Ovary (tissue), 9 donors: ENCODE results near the gene LRRD1. TPM values are rescaled to one million over a fixed set of nuclear protein-coding genes. Genes with fewer than 3 reads are reported as not detected.

Experiments
- DNase-seq, 5 donors: peaks; one replicate each; pipeline ENCODE4 v3.0.0-alpha.2; 2019 to 2020
- H3K27ac ChIP-seq, 2 donors: fragments of 200-600 bp; one replicate each; pipeline versions ENCODE4 v1.5.1 to v1.8.0; 2019 to 2022
- H3K27me3 ChIP-seq: fragments of 200-600 bp; one replicate; pipeline ENCODE4 v1.8.0; 2022
- H3K36me3 ChIP-seq: fragments of 200-600 bp; sonication (generic); one replicate; pipeline ENCODE4 v1.5.1; 2019
- H3K4me1 ChIP-seq: one replicate; pipeline ENCODE4 v1.8.1; 2013; ENCODE audit warnings: mild to moderate bottlenecking, moderate library complexity; ENCODE audit not compliant: insufficient read depth
- H3K4me3 ChIP-seq: fragments of 200-600 bp; sonication (generic); one replicate; pipeline ENCODE4 v1.5.1; 2017
- H3K9me3 ChIP-seq, 2 donors: fragments of 200-600 bp in 1 of 2; sonication (generic) in 1 of 2; one replicate each; pipeline versions ENCODE4 v1.5.1 to v1.8.1; 2013 to 2019; ENCODE audit warnings: mild to moderate bottlenecking in 1 of 2, moderate library complexity in 1 of 2
- EP300 ChIP-seq: sonication (generic); formaldehyde crosslinking; IDR thresholded peaks from one replicate; pipeline ENCODE4 v1.6.1; 2017; ENCODE audit warnings: antibody characterized with exemption
- POLR2A ChIP-seq: fragments of 450-650 bp; IDR thresholded peaks from one replicate; pipeline ENCODE4 v1.6.1; 2017; ENCODE audit warnings: antibody characterized with exemption, mild to moderate bottlenecking, moderate library complexity
- WGBS, 3 donors: extraction: QIAGEN DNeasy Blood & Tissue Kit in 1 of 3; methylation state at CpG; one replicate each; pipeline versions ENCODE4 v1.1.5 to v1.1.7; 2013 to 2017; 5-methylcytosine and 5-hydroxymethylcytosine counted together
- intact Hi-C, 4 donors: fragments of 100-400 bp; cut with DNase I; formaldehyde crosslinking; loops; one replicate each; pipeline versions ENCODE4 v1.11.0 to v1.15.1; 2022 to 2023
- polyA plus RNA-seq, 2 donors: library from polyadenylated mRNA; stranded (reverse); fragments of 200-250 nt in 1 of 2; fragments of 350-450 nt in 1 of 2; fragmentation: Illumina TruSeq in 1 of 2; extraction: RNeasy Lipid Tissue Mini Kit (QIAGEN cat#74804) in 1 of 2; gene quantifications; one replicate each; pipeline ENCODE4 v1.2.3, GENCODE V29; 2013 to 2014
- total RNA-seq, 7 donors: library from RNA; depleted of rRNA in 2 of 7; stranded (reverse); fragments of >200 nt in 2 of 7; fragmentation: NEBNext Ultra II Directional in 3 of 7; extraction: Animal tissue kit (Norgen Biotek cat#: 25700) in 3 of 7; gene quantifications; one replicate each; pipeline versions ENCODE4 v1.1.0 to v1.2.4, GENCODE V29; 2016 to 2023
- TF ChIP-seq, protein P1 (sequence below), 3 donors: fragments of 450-650 bp in 2 of 3; fragments of 200-600 bp in 1 of 3; IDR thresholded peaks; one replicate each; pipeline versions ENCODE4 v1.5.1 to v1.8.0; 2016 to 2022; ENCODE audit warnings: antibody characterized with exemption in 3 of 3, mild to moderate bottlenecking in 1 of 3
- donor health status: DM: no; HTN: no; CAD: no; lungs with moderate emphysema.
- donor health status: DM: no; HTN: no; CAD: no.
- donor health status: Bipolar disorder and iron deficiency.
- donor health status: DM: yes; HTN: yes; CAD: no.
- donor health status: DM: no; HTN: no; CAD: no.
- donor health status: DM: yes; HTN: yes; CAD: no.

LRRD1 gene
- total and polyA plus RNA-seq, 9 donors = 0.11 to 0.60 (median 0.32) TPM; not detected in 3

DNA sequence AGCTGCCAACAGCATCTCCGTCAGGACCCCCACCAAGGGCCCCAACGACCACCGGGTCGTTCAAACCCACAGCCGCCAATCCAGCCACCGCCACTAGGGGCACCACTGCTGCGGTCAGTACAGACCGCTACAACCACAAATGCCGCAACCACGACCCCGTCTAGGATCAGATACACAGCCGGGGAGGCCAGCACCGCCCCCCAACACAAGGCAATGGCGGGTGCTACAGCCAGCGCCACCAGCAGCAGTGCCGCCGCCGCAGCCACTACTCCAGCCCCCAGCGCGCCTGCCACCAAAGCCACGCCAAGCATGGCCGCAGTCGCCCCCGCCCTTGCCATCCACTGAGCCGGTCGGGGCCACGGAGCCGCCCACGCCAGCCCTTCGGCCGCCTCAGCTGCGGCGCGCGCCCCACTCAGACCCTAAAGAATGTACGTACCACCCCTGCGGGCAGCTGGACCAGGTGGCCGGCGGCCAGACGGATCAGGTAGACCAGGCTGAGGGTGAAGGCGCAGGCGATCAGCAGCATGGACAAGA, 45.1 kb downstream of the LRRD1 start:
- intact Hi-C loops = no loop called here

DNA sequence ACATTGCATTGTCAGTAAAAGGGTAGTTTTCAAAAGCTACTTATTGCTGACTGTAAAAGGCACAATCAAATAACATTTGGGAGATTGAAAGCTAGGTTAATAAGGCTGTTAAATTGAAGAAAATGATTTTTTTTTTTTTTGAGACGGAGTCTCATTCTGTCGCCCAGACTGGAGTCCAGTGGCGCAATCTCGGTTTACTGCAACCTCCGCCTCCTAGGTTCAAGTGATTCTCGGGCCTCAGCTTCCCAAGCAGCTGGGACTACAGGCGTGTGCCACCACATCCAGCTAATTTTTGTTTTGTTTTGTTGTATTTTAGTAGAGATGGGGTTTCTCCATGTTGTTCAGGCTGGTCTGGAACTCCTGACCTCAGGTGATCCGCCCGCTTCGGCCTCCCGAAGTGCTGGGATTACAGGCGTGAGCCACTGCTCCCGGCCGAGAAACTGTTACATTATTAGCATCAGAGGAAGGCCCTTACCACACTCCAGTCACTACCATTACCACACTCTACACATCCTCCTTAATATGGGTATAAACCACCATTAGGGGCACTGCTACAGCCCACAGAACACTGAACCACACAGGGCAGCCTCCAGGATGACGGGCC, 45.7 kb downstream of the LRRD1 start:
- Histone ChIP-seq H3K4me1 (no peaks in the 10 kb centered on the region), H3K4me3 (peak overlapping the region; percentile 67), H3K27me3 (no peaks in the 10 kb centered on the region), H3K27ac (peak overlapping the region; percentile 93 to 99), H3K36me3 (no peaks in the 10 kb centered on the region), H3K9me3 (no peaks in the 10 kb centered on the region)
- DNase-seq = no peak
- TF ChIP-seq EP300 = no peak
- TF ChIP-seq POLR2A = no peak
- TF ChIP-seq, protein P1, sequence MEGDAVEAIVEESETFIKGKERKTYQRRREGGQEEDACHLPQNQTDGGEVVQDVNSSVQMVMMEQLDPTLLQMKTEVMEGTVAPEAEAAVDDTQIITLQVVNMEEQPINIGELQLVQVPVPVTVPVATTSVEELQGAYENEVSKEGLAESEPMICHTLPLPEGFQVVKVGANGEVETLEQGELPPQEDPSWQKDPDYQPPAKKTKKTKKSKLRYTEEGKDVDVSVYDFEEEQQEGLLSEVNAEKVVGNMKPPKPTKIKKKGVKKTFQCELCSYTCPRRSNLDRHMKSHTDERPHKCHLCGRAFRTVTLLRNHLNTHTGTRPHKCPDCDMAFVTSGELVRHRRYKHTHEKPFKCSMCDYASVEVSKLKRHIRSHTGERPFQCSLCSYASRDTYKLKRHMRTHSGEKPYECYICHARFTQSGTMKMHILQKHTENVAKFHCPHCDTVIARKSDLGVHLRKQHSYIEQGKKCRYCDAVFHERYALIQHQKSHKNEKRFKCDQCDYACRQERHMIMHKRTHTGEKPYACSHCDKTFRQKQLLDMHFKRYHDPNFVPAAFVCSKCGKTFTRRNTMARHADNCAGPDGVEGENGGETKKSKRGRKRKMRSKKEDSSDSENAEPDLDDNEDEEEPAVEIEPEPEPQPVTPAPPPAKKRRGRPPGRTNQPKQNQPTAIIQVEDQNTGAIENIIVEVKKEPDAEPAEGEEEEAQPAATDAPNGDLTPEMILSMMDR (IDR thresholded peaks at IDR 0.05) = no peak
- intact Hi-C loops = no loop called here
- 22 to 30% (median 23%) methylated on average over 15 of the region's 15 CpGs for WGBS, 3 donors

More for the DNA sequence above, 45.1 kb downstream of the LRRD1 start:
- no peaks in the 10 kb centered on the region for H3K4me1 ChIP-seq
- H3K9me3 ChIP-seq = no peaks in the 10 kb centered on the region
- peak overlapping the region; percentile 93 to 99 for H3K27ac ChIP-seq
- H3K36me3 ChIP-seq = no peaks in the 10 kb centered on the region
- no peaks in the 10 kb centered on the region for H3K27me3 ChIP-seq
- no peak for TF ChIP-seq EP300
- TF ChIP-seq, protein P1 (IDR thresholded peaks at IDR 0.05) = peak; percentile 75 to 89 (median 86)
- TF ChIP-seq POLR2A = no peak
- WGBS, 3 donors = 0 to 1% (median 0%) methylated on average over 2 to 42 of the region's 42 CpGs
- DNase-seq = peak; percentile 77 to 90 (median 88)
- peak overlapping the region; percentile 67 for H3K4me3 ChIP-seq

DNA sequence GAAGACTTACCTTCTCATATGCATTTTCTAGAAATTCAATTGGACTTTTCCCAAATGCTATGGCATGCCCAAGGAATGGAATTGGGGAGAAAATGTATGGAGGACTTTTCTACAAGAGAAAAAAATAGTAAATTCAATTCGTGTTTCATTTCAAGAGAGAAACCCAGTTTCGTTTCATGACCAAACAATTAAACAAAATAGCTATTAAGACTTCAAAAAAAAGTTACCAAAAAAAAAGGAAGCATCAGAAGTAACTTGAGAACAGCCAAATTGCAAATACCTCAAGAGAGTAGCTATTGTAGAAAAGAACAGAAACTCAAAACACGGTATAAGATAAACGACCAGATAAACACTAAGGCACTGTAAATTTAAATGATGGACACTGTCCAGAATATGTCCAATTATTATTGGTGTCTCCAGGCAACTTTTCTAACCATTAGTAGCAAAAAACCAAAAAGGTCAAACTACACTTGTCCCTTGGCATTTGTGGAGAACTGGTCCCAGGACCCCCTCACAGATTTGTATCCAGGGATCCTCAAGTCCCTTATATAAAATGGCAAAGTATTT, 47.1 kb downstream of the LRRD1 start:
- Histone ChIP-seq H3K4me1 (no peaks in the 10 kb centered on the region), H3K27ac (no peak overlapping the region), H3K27me3 (no peaks in the 10 kb centered on the region), H3K9me3 (no peaks in the 10 kb centered on the region), H3K36me3 (no peaks in the 10 kb centered on the region), H3K4me3 (no peak overlapping the region)
- intact Hi-C loops = no loop called here
- DNase-seq = no peak
- WGBS, 3 donors = 14 to 28% (median 21%) methylated on average over 4 of the region's 4 CpGs
- no peak for TF ChIP-seq EP300
- no peak for TF ChIP-seq POLR2A
- TF ChIP-seq, protein P1 (IDR thresholded peaks at IDR 0.05) = no peak

DNA sequence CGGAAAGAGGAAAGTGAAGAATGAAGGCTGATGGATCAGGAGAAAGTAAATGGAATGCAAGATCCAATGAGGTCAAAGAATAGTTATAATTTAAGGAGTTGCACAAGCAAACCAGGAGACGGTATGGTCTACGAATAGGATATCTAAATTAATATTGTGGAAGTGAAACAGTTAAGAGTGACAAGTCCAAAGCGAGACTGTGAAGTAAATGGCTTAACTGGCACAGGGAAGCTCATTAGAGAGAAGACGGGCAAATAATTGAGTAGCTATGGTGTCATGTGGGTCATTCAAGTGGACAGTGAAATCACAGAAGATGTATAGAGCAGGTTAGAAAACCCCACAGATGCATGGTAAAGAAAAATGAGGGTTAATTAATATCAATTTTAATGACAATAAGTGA, 47.8 kb downstream of the LRRD1 start:
- intact Hi-C loops = no loop called here
- 92 to 95% (median 92%) methylated on average over 5 of the region's 5 CpGs for WGBS, 3 donors
- H3K4me3 ChIP-seq = no peak overlapping the region
- no peak for TF ChIP-seq EP300
- TF ChIP-seq POLR2A = no peak
- TF ChIP-seq, protein P1 (IDR thresholded peaks at IDR 0.05) = no peak
- DNase-seq = no peak
- no peaks in the 10 kb centered on the region for H3K4me1 ChIP-seq
- H3K9me3 ChIP-seq = no peaks in the 10 kb centered on the region
- H3K27me3 ChIP-seq = no peaks in the 10 kb centered on the region
- no peaks in the 10 kb centered on the region for H3K36me3 ChIP-seq
- no peak overlapping the region for H3K27ac ChIP-seq
